HK-2 (cell line): ENCODE results near the gene PLCH2.

Experiments
- DNase-seq: peaks from one replicate; pipeline ENCODE4 v3.0.0-alpha.2; 2018; ENCODE audit not compliant: unreplicated experiment

Gene PLCH2

DNA sequence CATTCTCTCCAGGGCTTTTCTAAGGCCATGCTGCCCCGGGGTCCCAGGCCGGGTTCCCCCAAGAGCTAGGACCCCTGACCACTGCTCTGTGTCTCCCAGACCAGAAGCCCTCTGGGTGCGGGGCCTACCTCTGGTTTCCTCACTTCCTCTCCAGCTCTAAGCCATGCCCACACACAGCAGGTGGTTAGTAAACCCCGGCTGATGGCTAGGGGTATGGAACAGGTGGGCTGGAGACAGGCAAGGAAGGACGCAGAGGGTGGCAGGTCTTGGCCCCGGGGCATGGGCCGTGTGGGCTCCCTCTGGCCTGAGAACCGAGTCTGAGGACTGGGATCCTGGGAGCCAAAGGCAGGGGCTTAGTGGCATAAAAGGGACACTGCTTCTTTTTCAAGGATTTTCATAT lies 15.9 kb upstream of the PLCH2 start:
- no peak for DNase-seq

DNA sequence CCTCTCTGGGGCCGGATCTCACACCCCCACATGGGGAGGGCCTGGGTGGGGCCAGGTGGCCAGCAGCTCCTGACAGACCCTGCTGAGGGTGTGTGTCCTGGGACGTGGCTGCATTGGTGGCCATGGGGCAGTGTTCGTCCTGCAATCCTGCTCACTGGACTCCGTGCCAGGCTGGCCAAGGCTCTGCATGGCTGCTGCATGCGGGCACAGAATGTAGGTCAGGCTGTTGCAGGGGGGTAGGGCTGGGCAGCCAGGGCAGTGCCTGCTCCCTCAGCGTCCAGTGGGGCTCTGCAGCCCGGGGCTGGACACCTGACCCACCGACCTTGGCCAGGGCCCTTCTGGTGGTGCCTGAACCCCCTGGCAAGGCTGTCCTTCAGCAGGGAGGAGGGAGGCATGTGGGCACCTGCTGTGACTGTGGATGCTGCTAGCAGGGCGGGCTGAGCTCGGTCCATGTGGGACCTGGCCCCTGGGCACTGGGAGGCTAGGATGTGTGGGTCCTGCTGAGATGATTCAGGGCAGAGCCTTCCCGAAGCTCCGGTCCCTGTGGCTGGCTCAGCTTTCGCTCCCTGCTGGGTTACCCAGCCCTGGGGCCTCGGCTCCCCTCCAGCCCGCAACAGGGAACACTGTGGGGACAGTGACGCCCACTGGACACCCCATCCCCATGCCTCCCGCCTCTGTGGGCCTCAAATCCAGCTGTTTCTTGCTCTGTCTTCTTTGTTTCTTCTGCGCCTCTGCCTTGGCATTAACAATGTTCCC lies 14.9 kb upstream of the PLCH2 start:
- DNase-seq, result no peak

DNA sequence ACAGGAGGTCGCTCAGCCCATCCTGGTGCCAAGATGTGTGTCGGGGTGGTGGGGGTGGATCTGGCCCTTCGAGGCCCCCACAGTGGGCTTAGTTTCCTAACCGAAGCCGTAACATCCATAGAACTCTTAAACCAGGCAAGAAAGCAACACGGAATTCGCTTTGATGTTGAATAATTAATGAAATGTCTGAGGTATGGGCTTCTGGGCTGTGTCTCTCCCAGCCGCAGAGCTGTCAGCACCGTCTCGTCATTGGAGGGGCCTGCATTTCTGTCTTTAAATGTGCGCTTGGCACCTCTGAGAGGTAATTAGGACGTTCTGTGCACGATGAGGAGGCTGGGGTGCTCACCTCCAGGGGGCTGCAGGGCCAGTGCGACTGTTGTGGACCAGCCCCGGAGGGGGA lies 13.3 kb upstream of the PLCH2 start:
- DNase-seq, result no peak

DNA sequence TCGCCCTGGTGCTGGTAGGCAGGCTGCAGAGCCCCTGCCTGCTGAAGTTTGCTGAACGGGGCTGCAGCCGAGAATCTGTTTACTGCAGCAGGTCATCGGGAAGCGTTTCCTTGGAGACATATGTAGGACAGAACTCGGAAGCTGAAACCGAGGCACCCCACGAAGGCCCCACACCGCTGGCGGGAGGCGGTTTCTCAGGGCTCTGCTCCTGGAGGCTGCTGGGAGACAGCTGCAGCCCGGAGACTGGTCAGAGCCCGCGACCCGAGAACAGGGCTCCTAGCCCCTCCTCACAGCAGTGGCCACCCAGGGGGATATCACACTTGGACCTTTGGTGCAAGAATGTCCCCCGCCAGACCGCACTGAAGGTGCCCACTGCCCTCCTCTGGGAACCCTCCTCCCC lies 12.7 kb upstream of the PLCH2 start:
- no peak for DNase-seq

DNA sequence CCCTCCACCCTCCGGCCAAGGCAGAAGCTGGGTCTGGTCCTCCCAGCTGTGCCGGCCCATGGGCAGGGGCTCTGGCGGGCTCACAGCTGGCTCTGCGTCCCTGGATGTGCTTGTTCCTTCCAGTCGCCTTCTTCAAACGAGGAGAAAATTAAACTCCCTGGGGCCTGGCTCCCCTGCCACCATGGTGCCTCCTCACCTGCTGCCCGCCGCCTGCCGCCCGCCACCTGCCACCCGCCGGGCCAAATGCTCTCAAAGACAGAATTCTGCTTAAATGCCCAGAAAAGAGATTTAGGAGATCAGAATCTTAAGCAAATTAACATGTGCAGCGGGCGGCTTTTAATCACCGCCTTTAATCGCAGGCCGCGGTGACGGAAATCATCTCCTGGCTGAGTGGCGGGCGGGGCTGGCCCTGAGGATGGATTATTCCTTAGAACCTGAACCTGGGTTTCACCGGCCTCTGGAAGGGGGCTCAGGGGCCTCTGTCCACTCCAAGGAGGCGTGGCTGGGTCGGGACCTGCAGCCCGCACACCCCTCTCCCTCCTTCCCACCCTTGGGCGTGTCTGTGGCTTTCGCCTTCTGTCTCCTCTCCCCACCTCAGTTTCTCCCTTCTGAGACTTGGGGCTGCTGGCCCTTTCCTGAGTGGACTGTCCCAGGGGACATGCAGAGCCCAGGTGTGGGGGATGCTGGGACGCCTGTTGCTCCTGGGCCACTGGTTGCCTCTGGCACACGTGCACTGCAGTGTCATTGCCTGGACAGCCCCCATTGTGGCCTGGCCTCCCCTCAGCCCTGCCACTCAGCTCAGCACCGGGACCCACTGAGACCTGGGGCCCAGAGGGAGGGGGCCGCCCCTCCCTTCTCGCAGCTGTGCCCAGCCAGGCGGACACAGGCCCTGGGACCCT lies 10.5 kb upstream of the PLCH2 start:
- no peak for DNase-seq

DNA sequence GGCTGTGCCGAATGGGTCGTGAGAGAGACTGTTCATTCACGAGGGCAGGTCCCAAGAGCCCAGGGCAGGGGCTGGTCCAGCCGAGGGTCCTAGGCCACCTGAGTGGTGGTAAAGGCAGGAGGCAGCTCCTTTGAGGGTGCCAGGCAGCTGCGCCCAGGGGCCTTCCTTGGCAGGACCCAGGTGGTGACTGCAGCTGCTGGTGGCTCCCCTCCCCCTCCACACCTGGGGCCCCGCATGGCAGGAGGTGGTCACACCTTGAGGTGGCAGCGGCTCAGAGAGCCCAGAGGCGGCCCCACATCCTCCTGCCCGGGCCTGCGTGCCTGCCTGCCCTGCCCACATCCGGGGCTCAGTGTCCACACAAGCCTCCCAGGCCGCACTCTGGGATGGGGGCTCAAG lies 9.8 kb upstream of the PLCH2 start:
- DNase-seq, result no peak

DNA sequence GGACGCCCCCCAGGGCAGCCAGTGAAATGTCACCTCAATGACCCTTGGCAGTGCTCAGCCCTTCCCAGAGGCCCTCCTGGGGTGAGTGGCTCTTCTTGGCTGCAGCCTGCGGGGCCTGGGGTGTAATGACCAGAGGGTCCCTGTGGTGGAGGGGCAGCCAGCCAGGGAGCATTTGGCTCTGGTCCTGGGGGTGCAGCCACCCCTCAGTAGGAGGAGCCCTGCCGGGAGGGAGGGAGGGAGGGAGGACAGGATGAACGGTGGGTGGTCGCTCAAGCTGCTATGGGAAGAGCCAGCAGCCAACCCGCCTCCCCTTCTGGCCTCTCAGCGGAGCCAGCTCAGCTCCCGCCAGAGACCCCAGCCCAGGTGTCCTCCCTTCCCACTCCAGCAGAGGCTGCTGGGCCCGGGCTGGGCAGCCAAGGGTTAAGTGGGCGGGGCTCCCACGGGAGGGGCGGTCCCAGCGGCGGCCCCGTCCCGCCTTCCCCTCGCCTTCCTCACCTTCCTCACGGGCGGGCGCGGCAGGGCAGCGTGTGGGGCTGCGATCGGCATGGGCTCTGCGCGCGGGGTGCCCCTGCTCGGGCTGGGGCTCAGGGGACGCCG lies 9.0 kb upstream of the PLCH2 start:
- DNase-seq, result no peak

DNA sequence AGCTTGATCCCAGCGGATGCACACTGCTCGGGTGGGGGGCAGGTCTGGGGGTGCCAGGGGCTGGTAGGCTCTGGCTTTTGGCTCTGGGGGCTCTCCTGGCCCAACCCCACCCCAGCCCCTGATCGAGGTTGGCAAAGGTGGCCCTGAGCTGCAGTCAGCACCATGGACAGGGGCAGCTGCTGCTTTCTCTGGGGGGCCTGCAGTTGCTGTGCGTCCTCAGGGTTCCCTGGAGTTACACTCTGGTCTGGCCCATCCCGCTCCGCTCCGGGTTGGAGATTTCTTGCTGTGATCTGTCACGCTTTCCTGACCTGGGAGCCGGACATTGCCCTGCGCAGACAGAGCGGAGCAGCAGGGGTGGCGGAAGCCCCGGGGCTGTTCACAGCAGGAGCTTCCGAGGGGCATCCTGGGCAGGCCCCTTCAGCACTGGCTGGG lies 8.0 kb upstream of the PLCH2 start:
- DNase-seq, result no peak

DNA sequence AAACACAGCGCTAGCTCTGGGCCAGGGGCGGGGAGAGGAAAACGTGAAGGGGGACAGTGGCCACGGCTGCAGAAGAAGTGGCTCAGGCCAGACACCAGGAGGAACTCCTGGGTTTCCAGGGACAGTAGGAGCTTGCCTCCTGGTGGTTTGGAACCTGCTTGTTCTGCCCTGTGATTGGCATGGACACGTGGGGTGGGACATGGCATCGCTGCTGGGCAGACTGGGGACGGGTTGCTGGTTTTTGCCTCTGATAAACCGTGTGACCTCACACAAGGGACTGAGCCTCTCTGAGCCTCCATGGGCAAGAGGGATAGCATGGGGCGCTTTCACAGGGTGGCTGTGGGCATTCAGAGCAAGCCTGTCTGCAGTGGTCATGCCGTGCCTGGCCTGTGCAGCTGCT lies 7.5 kb upstream of the PLCH2 start:
- DNase-seq, result no peak

DNA sequence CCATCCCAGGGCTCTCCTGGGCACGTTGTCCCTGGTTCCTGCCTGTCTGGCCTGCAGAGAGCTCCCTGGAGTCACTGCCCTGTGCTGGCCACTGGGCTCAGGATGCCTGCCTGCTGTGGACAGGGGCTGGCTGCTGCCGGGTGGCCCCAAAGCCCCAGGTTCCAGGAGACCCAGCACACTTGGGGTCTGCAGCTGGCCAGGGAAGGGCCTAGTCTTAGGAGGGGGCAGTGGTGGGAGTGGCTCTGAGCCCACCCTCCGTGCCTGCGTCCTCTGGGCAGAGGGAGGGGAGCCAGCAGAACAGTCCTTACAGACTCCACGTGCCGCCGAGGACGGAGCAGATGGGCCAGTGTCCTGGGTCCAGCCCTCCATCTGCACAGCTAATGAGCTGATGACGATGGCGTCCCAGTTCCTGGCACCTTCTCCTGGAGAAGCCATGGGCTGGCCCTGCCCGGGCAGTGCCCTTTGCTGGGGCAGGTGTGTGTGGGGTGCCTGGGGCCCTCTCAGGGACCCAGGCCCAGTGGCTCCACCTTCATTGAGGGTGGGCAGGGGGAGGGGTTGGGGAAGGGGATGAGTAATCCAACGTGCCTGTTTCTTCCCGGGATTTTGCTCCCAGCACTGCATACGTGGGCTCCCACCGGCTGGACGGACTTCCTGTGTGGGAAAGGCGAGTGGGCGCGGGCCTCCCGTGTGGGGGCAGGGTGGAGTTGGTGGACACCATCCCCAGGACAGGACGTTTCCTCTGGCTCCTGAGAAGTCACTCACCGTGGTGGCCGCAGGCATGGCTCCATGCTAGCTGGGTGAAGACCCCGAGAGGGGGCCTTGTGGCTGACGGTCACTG lies 6.8 kb upstream of the PLCH2 start:
- no peak for DNase-seq

DNA sequence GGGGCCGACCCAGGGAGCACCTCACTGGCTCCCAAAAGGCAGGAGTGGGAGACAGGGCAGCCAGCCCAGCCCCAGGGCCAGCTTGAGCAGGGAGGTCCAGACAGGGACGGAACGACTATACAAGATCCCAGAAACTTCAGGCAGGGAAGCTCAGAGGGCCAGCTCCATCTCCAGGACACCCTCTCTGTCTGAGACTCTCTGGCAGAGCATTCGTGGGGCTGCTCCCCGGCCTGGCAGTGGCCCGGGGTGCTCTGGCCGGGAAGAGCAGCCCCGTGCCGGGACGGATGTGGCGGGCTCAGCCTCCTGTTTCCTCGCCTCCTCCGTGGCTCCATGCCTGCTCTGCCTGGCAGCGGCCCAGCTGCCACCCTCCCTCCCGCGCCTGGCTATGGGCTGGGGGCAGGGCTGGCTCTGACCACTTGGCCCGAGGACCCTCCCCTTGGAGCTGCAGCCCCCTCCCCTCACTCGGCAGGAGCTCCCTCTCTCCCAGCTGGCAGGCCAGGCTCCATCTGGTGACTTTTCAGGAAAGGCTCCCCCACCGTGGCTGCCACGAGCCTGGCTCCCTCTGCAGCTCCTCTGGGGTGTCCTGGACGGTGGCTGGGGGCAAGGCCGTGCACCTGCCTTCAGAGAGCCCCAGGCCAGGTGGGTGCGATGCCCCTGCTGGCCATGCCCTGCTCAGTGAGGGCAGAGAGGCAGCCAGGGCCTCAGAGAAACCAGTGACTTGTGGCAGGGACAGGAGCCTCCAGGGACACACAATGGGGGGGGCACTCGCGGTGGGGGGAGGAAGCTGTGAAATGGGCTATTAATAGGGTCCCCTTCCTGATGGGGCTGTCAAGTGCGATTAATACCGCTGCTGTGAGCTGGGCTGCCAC lies 5.6 kb upstream of the PLCH2 start:
- DNase-seq, result no peak

DNA sequence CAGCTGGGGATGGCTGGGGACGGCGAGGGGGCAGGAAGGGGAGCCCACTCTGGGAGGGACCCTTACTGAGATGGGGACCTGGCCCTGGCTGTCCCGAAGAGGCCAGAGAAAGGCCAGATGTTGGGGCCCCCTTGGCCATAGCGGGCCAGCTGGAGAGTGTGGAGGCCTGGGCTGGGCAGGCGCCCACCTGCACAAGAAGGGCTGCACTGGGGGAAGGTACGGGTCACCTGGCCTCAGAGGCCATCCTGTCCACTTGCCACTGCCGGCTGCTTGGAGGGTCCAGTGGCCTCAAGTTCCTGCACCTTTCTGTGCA lies 5.0 kb upstream of the PLCH2 start:
- DNase-seq, result no peak

DNA sequence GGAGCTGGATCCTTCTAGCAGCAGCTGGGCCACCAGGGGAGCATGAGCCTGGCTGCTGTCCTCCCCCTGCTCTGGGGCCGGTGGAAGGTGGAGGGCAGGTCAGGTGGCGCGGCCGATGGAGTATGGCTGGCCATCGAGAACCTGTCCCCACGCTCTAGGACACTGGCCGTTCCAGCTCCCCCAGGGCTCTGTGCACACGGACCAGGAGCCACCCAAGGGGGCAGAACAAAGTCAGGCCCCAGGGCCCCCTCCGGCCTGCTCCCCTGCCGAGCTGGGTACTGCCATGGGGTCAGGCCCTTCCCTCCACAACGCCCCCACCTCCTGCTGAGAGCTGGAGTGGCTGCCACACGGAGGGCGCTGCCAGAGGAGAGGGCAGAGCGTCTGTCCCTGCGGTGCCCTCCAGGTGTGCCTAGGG lies 4.5 kb upstream of the PLCH2 start:
- DNase-seq, result no peak

DNA sequence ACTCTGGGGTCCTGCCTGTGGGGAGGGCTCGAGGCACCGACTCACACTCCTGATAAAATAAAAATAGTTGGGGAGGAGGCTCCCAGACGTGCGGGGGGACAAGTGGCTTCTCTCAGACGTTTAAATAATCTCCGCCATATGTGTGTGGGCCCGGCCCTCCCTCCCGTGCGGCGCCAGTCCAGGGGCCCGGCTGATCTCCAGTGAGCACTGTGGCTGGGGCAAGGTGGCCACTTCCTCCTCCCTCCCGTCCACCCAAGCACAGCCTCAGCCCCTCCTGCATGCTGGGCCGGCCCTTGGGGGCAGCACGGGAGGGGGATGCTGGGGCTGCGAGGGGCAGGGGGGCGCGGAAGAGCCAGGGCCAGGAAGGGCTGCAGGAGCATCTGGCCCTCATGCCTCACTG lies 4.0 kb upstream of the PLCH2 start:
- DNase-seq, result no peak

DNA sequence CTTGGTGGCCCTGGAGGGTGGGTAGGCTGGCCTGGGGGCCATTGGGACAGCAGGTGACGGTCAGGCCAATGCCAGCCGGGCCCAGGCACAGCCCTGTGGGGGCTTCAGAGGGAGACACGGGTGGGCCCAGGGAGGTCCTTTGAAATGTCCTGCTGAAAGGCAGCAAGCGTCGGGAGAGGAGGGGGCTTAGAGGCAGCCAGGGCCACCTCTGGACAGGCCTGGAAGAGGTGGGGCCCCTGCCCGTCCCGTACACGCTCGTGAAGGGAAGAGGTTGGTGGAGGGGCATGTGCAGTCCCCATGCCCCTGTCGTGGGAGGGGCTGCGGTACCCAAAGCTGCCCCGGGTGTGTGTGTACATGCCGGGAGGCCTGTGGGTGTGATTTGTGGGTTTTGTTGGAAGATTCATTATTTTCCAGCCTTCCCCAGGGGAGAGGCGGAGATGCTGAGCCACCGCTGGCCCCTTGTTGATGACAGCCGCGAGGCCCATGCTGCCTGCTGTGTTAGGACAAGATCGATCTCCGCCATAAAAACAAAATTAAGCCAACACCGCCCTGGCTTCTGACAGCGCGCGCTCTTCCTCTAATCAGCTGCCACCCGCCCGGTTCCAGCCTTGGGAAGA lies 3.4 kb upstream of the PLCH2 start:
- no peak for DNase-seq

DNA sequence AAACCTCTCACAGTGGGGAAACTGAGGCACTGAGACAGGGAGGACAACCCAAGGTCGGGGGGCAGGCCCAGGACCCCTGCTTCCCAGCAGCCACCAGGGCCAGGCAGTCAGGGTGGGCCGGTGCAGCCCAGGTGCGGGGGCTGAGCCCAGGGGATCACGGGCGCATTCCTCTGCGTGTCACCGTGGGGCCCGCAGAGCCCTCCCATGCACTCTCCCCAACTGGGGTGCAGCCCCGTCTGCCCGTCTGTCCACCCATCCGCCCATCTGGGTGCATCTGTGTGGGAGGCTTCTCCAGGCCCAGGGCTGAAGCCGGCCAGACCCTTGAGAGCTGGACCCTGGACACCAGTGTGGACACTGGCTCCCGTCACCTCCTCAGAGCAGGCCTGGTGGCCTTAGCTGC lies 2.9 kb upstream of the PLCH2 start:
- DNase-seq, result no peak

DNA sequence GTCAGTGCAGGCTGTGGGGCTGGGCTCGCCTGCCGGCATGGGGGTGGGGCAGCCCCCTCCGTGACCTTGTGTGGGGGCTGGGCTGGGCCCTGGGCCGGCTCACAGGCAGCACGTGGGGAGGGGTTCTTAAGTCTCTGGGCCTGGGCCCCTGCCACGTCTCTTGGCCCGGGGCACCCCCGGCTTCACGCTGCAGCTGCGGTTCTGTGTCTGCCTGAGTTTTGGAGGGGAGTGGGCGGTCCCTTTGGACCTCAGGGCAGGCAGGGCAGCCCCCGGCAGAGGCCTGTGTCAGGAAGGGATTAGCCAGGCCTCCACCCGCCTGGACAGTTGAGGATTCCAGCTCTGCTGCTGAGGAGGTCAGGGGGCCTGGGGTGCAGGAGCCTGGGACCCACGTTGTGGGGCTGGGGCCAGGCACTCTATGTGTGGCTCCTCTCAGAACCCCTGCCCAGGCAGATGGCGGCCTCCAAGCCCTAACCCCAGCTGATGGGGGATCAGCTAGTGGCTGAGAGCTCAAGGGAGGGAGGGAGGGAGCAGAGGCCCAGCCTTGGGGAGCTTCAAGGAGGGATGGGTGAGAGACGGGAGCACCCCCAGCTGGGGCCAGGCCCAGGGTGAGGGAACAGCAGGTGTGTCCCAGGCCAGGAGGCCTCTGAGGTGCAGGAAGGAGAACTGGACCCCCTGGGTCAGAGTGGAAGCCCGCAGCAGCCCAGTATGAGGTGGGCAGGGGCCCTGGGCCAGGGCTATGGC lies 1.8 kb upstream of the PLCH2 start:
- no peak for DNase-seq

DNA sequence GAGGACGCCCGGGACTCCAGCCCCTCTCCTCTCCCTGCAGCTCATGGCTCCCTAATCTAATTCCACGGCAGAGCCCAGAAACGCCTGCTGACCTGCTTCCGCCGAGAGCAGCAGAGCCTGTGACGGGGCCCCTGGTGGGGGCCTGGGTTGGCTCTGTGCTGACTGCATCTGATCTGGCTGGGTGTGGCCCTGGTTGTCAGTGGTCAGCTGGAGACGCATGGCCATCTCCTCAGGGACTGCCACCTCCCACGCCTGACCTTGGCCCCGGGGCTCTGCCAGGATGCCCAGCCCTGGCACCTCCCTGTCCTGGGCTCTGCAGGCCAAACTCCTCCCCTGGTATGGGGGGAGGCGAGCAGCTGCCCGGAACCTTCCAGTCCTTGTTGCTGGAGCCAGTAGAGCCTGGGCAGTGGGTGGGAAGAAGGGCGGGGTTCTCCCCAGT lies 1.1 kb upstream of the PLCH2 start:
- no peak for DNase-seq

DNA sequence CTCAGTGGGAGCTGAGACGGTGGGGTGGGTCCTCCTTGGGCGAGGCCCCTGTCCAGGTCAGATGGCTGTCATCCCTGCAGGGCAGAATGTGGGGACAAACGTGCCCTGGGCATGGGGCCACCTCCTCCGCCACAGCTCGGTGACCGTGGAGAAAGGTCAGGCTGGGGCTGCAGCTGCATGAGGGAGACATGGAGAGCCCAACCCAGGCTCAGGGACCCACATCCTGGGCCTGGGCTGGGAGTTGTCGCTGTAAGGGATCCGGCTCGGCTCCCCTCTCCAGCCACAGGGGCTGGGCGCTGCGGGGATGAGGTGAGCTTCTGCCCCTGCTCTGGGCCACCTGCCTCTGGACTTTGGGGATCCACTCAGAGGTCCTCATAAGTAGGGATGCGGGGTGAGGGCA lies 518 bp upstream of the PLCH2 start:
- DNase-seq, result no peak

DNA sequence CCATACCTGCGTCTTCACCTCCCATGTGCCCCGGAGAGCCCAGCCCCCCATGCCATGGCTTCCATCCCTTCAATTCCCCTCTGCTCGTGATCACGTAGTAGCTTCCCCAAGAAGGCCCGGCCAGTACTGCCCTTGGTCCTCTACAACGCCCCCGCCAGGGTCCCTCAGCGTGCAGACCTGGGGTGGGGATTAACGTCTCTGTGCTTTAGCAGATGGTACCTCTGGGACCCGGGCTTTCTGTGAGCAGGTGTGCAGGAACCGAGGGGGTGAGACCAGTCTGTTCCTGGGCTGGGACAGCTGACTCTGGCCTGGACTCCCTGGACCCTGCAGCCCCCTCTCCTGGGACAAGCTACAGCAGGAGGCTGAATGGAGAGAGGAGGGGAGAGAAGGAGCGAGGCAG lies 1.2 kb downstream of the PLCH2 start:
- no peak for DNase-seq
